ENCODE measurements around the gene TIA1.
A peak's percentile ranks its signal among the peaks of the same experiment; 100 is the strongest.
"Not testable (repeated sequence)": the region's sequence is repeated elsewhere in the genome, so short reads cannot be mapped to it uniquely, and the experiment has no call there.

TIA1 gene, protein sequence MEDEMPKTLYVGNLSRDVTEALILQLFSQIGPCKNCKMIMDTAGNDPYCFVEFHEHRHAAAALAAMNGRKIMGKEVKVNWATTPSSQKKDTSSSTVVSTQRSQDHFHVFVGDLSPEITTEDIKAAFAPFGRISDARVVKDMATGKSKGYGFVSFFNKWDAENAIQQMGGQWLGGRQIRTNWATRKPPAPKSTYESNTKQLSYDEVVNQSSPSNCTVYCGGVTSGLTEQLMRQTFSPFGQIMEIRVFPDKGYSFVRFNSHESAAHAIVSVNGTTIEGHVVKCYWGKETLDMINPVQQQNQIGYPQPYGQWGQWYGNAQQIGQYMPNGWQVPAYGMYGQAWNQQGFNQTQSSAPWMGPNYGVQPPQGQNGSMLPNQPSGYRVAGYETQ

DNA sequence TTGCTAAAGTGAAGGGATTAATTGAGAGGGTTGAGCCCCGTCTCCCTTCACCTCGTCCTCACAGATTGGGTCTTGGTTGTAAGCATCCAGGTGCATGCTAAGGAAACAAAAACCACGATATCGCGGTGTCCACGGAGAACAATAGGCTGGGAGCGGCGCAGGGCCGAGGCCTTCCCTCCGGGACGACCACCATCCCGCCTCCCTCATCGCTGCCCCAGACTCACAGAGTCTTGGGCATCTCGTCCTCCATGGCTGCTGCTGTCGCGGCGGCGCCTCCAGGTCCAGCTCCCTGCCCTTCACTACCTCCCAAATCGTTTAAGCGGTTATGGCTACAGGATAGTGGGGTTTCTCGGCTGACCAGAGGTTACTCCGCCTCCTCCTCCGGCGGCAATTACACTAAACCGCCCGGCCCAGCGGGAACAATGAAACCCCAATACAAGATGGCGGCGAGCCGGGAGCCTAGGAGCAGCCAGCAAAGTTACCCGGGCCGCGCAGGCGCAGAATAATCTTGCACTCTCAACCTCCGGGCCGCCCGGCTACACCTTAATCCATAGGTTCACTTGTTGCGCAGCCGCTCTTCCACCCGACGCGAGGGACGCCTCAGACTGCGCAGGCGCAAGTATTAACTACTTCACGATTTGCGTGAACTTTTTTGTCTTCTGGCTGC lies at the start of gene TIA1:
Gene TIA1 (minus strand): TSS at position 448 of the 667 bp plus-strand sequence. CDS start 198 bp downstream, at position 250.
- DNase-seq (ENCODE audit: low read depth): peak; percentile 96

DNA sequence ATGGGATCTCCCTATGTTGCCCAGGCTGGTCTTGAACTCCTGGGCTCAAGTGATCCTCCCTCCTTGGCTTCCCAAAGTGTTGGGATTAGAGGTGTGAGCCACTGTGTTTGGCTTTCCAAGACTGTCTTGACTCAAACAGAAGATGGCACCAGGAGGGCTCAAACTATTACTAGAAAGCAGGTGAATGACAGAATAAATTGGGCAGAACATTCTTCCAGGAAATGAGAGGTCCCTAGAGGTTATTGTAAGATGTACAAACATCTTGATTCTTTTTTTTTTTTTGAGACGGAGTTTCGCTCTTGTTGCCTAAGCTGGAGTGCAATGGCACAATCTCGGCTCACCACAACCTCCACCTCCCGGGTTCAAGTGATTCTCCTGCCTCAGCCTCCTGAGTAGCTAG lies 49.4 kb upstream of the TIA1 start:
- DNase-seq (ENCODE audit: low read depth): not testable (repeated sequence)

DNA sequence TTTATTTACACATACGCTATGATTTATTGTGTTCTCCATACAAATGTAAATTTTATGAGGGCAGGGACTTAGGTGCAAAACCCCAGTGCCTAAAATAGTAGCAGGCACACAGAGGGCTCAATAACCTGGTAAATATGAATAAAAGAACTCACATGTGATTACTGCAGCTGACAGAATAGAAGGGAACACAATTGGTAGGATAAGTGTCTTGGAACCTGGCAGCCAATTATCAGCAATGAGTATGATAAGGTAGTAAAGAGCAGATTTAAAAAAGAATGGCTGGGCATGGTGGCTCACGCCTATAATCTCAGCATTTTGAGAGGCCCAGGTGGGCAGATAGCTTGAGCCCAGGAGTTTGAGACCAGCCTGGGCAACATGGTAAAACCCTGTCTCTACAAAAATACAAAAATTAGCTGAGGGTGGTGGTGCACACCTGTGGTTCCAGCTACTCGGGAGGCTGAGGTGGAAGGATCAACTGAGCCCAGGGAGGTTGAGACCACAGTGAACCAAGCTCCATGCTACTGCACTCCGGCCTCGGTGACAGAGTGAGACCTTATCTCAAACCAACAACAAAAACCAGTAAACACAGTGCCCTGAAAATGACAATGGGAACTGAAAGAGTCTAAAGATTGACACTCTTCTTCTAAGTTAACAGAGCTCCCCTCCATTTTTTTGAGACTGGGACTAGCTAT lies 35.2 kb upstream of the TIA1 start:
- no peak for DNase-seq (ENCODE audit: low read depth)

DNA sequence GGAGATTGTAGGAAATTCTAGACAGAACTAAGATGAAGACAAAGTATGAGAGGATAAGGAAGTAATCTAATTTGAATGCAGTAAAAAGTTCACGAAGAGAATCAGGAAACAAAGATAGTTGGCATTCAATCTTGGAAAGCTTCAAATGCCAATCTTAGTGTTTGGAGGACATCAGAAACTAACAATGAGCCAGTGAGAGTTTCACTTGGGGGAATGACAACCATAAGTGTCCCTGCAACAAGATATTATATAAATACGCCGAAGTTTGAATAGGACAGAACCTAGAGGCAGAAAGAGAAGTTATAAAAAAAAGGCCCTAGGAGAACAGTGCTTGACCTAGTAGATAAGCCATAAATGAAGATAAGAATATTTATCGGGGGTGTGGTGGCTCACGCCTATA lies 34.0 kb upstream of the TIA1 start:
- DNase-seq (ENCODE audit: low read depth): no peak

DNA sequence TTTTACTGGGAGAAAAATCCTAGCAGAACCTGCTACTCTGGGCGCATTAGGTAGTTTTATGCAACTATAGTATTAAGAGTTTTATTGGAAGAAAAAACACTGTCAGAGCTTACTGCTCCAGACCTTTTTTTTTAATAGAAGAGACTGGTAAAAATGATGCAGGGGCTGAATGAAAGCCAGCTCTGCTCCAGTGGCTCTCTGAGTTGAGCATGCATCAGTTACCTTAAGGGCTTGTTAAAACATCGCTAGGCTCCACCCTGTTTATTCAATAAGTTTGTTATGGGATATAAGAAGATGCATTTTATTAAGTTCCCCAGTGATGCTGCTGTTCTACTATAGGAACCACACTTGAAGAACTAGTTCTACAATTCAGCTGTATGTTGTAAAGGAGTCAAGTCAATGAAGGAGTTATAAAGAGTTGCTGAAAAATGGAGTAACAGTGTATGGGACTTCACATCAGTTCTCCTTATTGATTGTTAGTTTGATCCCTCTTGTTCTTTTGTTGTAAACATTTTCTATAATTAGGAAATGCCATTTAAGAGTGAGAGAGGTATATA lies 31.9 kb upstream of the TIA1 start:
- DNase-seq (ENCODE audit: low read depth): no peak

DNA sequence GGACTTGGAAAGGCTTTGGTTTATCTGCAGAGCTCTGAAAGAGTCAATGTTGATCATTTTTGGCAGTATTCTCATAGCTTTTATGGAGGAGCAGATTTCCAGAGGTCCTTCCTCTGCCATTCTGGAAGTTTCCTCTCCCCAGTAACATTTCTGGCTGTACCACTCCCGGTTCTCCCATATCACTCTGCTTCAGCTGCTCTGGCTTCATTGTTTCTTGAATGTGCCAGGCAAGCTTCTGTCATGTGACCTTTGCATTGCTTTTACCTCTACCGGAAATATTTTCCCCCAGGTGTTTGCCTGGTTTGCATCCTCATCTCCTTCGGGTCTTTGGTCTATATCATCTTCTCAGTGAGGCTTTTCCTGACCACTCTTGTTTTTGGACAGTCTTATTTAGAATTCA lies 21.9 kb upstream of the TIA1 start:
- no peak for DNase-seq (ENCODE audit: low read depth)

DNA sequence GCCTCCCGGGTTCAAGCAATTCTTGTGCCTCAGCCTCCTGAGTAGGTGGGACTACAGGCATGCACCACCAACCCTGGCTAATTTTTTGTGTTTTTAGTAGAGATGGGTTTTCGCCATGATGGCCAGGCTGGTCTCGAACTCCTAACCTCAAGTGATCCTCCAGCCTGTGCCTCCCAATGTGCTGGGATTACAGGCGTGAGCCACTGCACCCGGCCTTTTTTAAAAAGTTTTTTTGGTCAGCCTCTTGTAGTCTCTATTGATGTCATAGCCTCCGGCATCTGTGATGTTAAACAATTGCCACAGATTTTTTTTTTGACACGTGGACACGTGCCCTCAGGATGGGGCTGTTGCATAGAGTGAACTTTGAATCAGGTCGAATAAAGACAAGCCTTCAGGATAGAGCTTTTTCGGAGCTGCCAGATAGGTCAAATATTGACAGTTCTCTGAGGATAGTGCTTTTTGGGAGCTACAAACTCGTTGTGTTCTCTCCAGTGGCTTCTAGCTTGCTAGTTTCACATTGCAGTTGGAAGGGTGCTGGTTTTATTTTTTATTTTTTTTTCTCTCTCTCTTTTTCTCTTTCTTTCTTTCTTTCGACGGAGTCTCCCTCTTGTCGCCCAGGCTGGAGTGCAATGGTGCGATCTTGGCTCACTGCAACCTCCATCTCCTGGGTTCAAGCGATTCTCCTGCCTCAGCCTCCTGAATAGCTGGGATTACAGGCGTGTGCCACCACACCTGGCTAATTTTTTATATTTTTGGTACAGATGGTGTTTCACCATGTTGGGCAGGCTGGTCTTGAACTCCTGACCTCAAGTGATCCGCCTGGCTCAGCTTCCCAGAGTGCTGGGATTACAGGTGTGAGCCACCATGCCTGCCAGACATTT lies 21.2 kb upstream of the TIA1 start:
- not testable (repeated sequence) for DNase-seq (ENCODE audit: low read depth)

DNA sequence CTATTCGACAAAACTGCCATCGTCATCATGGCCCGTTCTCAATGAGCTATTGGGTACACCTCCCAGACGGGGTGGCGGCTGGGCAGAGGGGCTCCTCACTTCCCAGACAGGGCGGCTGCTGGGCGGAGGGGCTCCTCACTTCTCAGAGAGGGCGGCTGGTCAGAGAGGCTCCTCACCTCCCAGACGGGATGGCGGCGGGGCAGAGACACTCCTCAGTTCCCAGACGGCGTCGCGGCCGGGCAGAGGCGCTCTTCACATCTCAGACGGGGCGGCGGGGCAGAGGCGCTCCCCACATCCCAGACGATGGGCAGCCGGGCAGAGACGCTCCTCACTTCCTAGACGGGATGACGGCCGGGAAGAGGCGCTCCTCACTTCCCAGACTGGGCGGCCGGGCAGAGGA lies 18.5 kb upstream of the TIA1 start:
- DNase-seq (ENCODE audit: low read depth): not testable (repeated sequence)

DNA sequence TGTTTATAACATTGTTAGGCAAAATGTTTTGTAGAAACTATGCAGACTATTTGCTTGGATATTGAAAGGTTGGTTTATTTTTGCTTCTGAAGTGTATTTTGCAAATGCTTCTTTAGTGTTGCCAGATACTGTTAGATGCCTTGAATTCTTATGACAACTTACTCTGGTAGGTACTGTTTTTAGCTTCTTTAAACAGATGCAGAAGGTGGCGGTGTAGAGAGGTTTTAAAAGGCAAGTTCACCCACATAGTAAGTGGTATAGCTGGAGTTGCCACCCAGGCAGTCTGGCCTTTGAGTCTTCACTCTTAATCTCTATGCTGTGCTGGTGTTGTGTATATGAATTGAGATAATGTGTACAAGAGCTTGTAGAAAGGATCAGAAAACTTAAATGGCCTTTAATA lies 13.1 kb upstream of the TIA1 start:
- no peak for DNase-seq (ENCODE audit: low read depth)

DNA sequence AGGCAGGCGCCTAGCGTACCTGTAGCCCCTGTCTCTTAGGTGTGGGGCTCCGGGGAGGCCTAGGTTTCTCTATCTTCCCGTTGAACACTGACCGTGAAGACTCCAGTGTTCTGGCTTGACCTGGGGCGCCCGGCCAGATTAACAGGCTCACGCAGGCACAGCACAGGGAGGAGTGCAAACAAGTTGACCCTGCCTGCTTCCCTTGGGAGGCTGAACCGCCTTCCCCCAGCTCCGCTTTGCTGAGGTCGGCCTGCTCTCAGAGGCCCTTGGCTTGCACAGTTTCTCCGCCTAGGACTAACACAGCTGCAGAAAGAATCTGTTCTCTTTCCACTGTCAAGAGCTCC lies 10.1 kb upstream of the TIA1 start:
- no peak for DNase-seq (ENCODE audit: low read depth)

DNA sequence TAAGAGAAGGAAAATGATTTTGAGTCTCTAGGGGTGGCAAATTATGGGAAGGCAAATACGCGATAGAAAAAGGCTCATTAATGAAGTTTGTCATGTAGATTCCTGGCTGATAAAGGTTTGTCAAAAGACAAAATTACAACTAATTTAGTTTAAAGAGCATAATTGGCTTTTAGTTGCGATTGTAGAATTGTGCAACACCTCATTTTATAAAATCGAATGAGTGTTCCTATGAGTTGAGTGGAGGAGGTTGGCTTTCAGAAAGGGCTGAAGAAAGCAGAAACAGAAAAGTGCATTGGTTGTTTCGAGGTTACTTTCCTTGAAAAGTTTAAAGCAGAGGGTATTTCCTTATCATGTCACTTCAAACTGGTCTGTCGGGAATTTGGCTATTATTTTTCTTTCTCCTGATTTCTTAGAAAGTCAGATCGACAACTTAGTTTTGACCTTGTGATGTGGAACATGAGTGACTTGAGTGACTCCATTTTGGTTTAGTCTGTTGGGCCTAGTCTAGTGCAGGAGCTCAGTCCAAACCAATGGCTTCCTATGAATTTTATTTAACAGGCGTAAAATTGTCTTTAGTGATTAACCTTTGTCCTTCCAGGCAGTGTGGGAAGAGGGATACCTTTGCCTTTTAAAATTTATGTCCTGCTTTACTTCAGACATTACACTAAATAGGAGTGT lies 7.3 kb upstream of the TIA1 start:
- no peak for DNase-seq (ENCODE audit: low read depth)

DNA sequence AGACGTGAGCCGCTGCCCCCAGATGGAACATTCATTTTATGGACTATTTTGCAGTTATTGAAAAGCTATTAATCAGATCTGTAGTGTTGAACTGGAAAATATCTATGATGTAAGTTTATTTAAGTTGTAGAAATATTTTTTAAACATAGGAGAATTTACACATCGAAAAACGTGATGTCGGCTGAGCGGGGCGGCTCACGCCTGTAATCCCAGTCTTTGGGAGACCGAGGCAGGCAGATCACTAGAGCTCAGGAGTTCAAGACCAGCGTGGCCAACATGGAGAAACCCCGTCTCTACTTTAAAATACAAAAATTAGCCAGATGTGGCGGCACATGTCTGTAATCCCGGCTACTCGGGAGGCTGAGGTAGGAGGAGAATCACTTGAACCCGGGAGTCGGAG lies 2.0 kb upstream of the TIA1 start:
- no peak for DNase-seq (ENCODE audit: low read depth)

DNA sequence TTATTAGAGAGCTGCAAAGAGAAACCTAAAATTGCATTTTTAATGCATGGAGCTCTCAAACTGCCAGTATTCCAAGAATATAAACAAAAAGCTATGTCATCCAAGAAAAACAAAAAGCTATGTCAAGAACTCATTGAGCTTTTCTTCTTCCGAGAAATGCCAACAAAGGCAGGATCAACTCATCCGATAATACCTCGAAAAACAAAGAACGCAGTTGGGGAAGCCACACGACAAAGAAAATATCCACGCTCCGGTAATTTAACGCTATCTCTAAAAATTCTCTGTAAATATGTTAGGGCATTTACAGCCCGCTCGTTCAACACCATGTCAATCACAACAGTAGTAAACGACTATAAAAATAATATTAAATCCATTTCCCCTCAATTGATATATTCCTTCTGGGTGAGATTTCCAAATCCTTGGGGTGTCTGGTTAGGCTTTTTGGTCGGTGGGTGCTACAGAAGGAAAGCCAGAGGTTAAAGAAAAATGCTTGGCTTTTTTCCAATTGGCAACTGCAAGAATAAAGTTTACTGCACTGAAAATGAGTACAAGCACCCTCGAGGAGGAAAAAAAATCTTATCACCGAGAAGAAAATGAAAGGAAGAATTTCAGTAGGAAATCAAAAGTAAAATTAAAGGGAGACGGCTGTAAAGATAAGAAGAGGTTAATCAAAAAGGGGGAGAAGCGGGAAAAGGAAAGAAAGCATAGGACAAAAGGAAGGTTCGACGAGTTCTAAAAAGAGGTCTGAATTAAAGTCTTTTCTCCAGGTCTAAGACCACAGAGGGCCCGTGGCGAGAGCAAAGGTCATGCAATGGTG lies 856 bp downstream of the TIA1 start:
- no peak for DNase-seq (ENCODE audit: low read depth)

DNA sequence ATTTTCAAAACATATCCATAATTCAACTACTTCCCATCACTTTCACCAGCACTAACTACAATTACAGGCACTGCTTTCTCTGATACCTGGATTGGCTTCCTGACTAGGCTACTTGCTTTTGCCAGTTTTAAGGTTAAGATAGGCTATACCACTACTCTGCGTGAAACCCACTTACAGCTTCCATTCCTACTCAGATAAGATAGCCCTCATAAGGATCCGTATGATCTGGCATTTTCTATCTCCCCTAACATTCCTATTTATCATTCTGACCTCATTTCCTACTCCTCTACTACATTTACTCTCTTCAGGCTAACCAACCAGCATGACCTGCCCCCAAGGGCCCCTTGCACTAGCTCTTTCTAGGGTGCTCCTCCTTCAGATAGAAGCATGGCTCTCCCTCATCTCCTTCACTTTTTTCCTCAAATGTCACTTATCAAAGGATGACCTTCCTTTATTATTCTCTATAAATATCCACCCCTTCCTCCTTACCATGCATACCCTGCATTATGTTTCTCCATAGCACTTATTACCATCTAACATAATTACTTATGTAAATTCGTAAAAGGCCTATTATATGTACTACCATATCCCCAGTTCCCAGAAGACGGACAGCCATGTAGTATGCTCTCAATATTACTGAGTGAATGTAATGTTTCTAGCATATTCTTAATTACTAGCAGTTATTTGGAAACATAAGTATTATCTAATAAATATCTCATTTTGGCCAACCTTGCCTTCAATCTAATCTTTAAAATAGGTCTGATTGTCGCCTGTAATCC lies 4.4 kb downstream of the TIA1 start:
- DNase-seq (ENCODE audit: low read depth): no peak

DNA sequence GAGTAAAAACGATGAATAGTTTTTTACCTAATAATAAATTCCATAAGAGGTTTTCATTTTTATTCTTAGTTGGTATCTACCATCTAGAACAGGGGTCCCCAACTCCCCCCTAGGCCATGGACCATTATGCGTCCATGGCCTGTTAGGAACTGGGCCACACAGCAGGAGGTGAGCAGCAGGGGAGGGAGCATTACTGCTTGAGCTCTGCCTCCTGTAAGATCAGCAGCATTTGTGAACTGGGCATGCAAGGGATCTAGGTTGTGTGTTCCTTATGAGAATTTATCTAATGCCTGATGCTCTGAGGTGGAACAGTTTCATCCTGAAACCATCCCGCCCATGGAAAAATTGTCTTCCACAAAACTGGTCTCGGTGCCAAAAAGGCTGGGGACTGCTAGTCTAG lies 5.9 kb downstream of the TIA1 start:
- no peak for DNase-seq (ENCODE audit: low read depth)

DNA sequence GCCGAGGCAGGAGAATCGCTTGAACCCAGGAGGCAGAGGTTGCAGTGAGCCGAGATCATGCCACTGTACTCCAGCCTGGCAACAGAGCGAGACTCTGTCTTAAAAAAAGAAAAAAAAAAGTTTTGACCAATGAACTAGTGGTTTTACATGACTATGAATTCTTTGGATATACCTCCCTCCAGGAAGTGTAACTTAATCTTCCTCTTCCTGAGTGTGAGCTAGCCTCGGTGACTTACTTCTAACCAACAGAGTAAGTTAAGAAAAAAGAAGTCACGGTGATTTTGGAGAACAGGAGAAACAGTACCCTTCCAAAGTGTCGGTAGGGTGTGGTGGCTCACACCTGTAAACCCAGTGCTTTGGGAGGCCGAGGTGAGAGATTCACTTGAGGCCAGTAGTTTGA lies 7.1 kb downstream of the TIA1 start:
- no peak for DNase-seq (ENCODE audit: low read depth)

DNA sequence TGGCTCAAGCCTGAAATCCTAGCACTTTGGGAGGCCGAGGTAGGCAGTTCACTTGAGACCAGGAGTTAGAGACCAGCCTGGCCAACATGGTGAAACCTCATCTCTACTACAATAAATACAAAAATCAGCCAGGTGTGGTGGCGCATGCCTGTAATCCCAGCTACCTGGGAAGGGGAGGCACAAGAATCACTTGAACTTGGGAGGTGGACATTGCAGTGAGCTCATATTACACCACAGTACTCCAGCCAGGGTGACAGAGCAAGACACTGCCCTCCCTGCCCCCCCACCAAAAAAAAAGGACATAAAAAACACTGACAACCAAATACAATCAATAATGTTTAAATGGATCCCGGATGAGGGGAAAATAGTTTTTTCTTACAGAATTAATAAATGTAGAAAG lies 7.8 kb downstream of the TIA1 start:
- DNase-seq (ENCODE audit: low read depth): no peak

DNA sequence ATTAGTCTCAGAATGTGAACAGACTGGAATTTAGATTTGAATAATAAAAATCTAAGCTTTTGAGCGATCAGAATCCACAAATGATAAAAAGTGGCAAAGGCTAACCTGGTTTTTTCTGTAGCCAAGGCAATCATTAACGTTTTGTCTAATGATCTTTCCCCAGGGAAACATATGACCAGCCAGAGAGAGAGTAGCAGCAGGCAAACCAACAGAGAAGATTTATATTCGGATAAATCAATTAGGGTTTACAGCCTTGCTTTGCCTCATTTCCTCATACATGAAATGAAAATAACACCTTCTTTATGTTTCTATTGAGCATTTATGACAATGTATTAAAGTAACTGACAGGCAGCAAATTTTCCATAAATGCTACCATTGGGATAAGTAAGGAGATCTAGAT lies 14.5 kb downstream of the TIA1 start:
- no peak for DNase-seq (ENCODE audit: low read depth)

DNA sequence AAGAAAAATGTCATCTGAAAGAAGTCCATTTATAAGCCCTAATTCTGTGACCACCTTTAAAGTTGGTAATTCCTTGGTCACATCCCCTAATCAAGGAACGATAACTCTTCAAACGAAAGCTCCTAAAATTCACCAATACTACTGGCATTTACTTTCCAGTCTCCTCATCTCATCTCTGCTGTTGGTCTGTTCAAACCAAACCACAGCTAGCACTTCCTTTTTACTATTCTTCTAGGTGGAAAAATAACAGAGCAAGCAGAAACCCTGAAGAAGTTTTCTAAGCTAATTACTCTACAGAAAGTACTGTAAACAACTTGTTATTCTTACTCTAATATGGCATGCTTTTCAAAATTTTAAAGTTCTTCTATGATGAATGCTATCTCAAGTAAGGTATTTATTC lies 21.6 kb downstream of the TIA1 start:
- no peak for DNase-seq (ENCODE audit: low read depth)

DNA sequence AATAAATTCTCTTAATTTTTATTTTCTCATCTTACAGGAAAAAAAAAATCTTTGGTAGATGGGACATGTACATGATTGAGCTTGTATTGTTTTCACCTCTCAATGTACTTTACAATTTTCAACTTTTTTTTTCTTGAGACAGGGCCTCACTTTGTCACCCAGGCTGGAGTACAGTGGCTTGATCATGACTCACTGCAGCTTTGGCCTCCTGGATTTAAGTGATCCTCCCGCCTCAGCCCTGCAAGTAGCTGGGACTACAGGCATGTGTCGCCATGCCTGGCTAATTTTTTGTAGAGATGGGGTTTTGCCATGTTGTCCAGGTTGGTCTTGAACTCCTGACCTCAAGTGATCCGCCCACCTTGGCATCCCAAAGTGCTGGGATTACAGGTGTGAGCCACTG lies 25.1 kb downstream of the TIA1 start:
- not testable (repeated sequence) for DNase-seq (ENCODE audit: low read depth)

All from stimulated activated CD8-positive, alpha-beta memory T cell treated with anti-CD3 and anti-CD28 coated beads, Interleukin-7, amount 100 ng/mL, for 24 hours (primary cell).